ENCODE data around the gene MYADML2. TPM values are rescaled to one million over a fixed set of nuclear protein-coding genes. Genes with fewer than 3 reads are reported as not detected.

MYADML2 gene
- total RNA-seq, 1 experiment from 2014 or later = 0.22 TPM

- no peak overlapping the region for H2AFZ ChIP-seq (ENCODE audit: low read length)
- H3K4me3 Mint-ChIP-seq = no peak overlapping the region
- no peak for DNase-seq
Measured at GRCh38 chr17:81944858-81945257, 2.2 kb downstream of the MYADML2 start.

More at GRCh38 chr17:81944858-81945257, 2.2 kb downstream of the MYADML2 start:
- Mint-ChIP-seq H3K4me1 (peaks cover 11 to 19% of the 10 kb centered on the region in 2 experiments), H3K27me3 (ENCODE audit: low read depth) (peaks cover 67% of the 10 kb centered on the region), H3K36me3 (ENCODE audit: insufficient read depth in 1 of 3, low read depth in 3 of 3) (no peaks in the 10 kb centered on the region), H3K27ac (no peak overlapping the region), H3K9me3 (no peaks in the 10 kb centered on the region)
- Histone ChIP-seq H3K79me2 (ENCODE audit: insufficient read depth, low read length) (no peaks in the 10 kb centered on the region), H3T11ph (ENCODE audit: low read length) (no peak overlapping the region), H3K23ac (ENCODE audit: insufficient read length, low read depth, low read length) (no peak overlapping the region), H2BK120ac (ENCODE audit: low read depth, low read length, poor library complexity, severe bottlenecking) (no peak overlapping the region), H3K4me2 (ENCODE audit: insufficient read depth, insufficient read length, low read length) (no peak overlapping the region), H2BK15ac (ENCODE audit: low read depth, low read length) (no peak overlapping the region), H3K27me3 (ENCODE audit: insufficient read depth, low read length) (no peaks in the 10 kb centered on the region), H2BK5ac (ENCODE audit: insufficient read length, low read length) (no peak overlapping the region), H3K9ac (ENCODE audit: extremely low read depth, insufficient read length, low read length) (no peak overlapping the region), H3K27ac (ENCODE audit: insufficient read length, low read depth, low read length) (no peak overlapping the region), H2AK5ac (ENCODE audit: insufficient read length, low read length) (no peak overlapping the region), H3K18ac (ENCODE audit: insufficient read length, low read depth, low read length) (no peak overlapping the region), H4K5ac (ENCODE audit: insufficient read length, low read depth, low read length) (no peak overlapping the region), H3K4me1 (ENCODE audit: insufficient read depth, low read length) (no peaks in the 10 kb centered on the region; the same call in 1 of the 2 replicates), H3K4ac (ENCODE audit: low read depth, low read length) (no peak overlapping the region), H3K79me1 (ENCODE audit: insufficient read depth, low read depth, low read length, poor library complexity, severe bottlenecking) (no peaks in the 10 kb centered on the region), H3K23me2 (ENCODE audit: insufficient read length, low read depth, low read length, poor library complexity, severe bottlenecking) (no peaks in the 10 kb centered on the region), H3K56ac (ENCODE audit: insufficient read length, low read depth, low read length) (no peak overlapping the region), H4K8ac (replicated peaks; ENCODE audit: insufficient read length, low read depth, low read length) (no peak overlapping the region), H4K20me1 (ENCODE audit: control insufficient read depth, insufficient read depth, insufficient read length) (no peaks in the 10 kb centered on the region), H2BK20ac (ENCODE audit: low read depth, low read length, poor library complexity, severe bottlenecking) (no peak overlapping the region), H4K91ac (ENCODE audit: insufficient read length, low read depth, low read length) (no peak overlapping the region), H2BK12ac (ENCODE audit: insufficient read length, low read depth, low read length) (no peak overlapping the region), H3K9me3 (ENCODE audit: control insufficient read depth, low read depth, low read length) (no peaks in the 10 kb centered on the region), H3K14ac (ENCODE audit: insufficient read depth, low read length) (no peak overlapping the region)
- WGBS (ENCODE audit: extremely low coverage, insufficient read length, low lambda C conversion rate) = no CpG with 5 or more reads among the region's 9 CpGs
- no peak for TF ChIP-seq CTCF (conservative IDR thresholded peaks at IDR 0.05)

Measured in H9 (cell line).